ENCODE measurements around the gene SLC10A4.
"Not testable (repeated sequence)": the region's sequence is repeated elsewhere in the genome, so short reads cannot be mapped to it uniquely, and the experiment has no call there.

The SLC10A4 gene

DNA sequence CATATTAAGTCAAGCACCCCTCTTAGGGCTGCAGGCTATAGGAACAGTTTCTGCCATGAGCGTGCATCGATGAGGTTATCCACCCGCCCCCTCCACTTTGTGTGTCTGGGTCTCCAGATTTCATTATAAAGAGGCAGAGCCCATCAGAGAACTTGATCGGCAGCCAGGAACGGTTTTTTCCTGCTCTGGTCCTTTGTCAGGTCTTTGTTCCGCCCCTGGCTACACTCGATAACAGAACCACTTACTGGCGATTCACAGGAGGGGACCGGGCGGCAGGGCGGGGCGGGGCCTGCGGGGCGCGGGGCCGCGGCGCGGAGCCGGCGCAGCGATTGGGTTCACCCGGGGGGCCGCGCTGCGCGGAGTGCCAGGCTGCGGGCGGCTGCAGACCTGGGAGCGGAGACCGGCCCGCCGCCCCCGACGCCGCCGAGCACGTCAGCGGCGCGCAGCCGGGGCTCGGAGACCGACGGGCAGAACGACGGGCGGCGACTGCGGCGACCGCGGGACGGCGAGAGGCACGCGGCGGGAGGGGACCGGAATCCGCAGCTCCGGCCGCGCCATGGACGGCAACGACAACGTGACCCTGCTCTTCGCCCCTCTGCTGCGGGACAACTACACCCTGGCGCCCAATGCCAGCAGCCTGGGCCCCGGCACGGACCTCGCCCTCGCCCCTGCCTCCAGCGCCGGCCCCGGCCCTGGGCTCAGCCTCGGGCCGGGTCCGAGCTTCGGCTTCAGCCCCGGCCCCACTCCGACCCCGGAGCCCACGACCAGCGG, at the start of gene SLC10A4:
TSS of gene SLC10A4 (plus strand) at position 338 of the 771 bp plus-strand sequence. CDS start at position 557, 219 bp downstream.
- no peak for DNase-seq

GRCh38 chr4:48436318-48436717, 46.8 kb upstream of the SLC10A4 start:
- no peak for DNase-seq

GRCh38 chr4:48439988-48440387, 43.2 kb upstream of the SLC10A4 start:
- DNase-seq: no peak

GRCh38 chr4:48440914-48441313, 42.2 kb upstream of the SLC10A4 start:
- not testable (repeated sequence) for DNase-seq

DNA sequence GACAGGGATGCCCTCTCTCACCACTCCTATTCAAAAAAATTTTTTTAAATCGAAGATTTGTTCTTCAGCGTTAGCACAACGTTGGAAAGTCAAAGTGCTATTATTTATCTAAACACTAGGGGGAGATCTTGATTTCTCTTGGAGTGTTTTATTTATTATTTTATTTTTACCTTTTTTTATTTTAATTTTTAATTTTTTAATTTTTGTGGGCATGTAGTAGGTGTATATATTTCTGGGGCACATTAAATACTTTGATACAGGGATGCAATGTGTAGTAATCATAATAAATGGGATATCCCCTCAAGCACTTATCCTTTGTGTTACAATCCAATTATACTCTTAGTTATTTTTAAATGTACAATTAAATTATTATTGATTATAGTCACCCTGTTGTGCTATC, 37.4 kb upstream of the SLC10A4 start:
- DNase-seq: no peak

DNA sequence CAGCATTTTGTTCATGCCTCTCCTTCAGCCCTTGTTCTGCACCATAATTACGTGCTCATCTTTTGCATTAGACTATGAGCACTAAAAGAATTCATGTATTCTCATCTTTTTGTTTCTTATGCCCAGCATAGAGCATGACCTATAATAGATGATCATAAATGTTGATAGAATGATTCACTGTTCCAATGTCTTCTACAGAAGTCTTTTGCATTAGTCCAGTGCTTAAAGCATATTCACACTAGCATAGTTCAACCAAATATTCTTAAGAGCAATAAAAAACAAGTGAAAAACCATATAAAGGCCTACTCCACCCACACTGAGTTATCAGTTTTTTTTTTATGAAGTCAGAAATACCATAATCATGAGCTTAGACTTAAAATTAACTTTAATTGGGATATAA, 36.5 kb upstream of the SLC10A4 start:
- no peak for DNase-seq

GRCh38 chr4:48449151-48449550, 34.0 kb upstream of the SLC10A4 start:
- no peak for DNase-seq

- no peak for DNase-seq
Measured at GRCh38 chr4:48450740-48451139, 32.4 kb upstream of the SLC10A4 start.

- not testable (repeated sequence) for DNase-seq
Measured at GRCh38 chr4:48451656-48452055, 31.5 kb upstream of the SLC10A4 start.

DNA sequence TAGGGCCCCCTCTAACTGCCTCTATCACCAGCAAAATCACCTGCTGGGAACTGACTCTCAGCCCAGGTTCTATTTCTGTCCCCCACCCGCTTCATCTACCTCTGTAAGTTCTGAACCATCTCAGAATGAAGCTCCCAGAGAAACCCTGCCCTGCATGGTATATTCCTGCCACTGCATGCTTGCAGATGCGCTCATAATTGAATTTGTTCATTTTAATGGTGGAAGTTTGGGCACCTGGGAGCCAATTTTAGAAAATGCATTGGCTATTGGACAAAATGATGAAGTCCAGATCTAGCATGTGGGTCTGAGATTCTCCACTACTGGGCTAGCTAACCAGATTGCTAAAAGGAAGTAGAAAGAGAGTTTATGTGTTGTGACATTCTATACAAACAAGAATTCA, 28.6 kb upstream of the SLC10A4 start:
- no peak for DNase-seq

DNA sequence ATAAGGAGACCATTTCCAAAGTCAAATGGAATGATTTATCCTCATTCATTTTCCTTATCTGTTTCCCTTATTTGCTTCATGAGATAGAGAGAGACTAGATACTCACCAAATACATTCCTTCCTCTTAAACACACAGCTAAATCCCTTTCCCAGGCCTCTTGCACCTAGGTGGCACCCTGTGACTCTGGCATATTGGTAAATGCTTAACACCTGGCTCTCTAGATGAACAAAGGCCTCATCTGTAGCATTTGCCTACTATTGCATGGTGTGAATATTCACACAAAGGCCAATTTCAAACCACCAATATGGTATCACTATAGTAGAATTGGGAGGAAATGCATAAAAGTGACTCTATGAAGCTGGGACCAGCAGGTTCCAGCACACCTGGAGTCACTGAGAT, 22.1 kb upstream of the SLC10A4 start:
- no peak for DNase-seq

DNA sequence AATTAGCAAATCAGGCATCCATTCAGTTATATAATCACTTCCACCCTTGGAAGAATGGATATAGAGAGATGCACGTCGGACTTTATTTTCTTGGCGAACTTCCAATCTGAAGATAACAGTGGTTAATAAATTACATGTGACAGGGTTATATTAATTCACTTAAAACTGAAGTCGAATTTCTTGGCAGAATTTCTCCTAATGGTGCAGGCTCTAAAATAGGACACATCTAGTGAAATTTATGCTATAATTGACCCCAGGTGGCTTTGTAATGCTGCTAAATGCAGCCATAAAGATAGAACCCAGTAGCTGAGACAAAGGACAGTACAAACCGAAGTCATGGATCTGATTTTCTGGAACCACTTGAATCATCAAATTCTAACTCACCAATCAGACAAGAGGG, 20.8 kb upstream of the SLC10A4 start:
- DNase-seq: no peak

- no peak for DNase-seq
Measured at GRCh38 chr4:48467442-48467841, 15.7 kb upstream of the SLC10A4 start.

- no peak for DNase-seq
Measured at GRCh38 chr4:48467891-48468290, 15.3 kb upstream of the SLC10A4 start.

- no peak for DNase-seq
Measured at GRCh38 chr4:48470137-48470536, 13.0 kb upstream of the SLC10A4 start.

DNA sequence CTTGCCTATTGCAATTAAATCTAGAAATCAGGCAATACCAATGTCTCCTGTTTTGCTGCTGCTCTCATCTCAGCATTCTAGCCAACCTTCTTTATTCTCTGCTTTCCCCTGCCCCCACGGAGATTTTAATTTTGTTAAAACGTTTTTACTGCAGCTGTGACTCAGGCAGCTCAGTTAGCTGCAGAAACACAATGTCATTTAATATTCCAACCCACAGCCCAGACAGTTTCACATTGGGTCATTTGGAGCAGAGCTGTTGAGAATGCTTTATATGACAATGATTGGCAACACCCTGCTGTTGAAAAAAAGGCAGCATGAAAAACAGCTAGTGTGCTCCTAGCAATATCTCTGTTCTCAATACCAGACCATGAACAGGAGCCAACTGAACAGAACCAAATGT, 12.6 kb upstream of the SLC10A4 start:
- no peak for DNase-seq

DNA sequence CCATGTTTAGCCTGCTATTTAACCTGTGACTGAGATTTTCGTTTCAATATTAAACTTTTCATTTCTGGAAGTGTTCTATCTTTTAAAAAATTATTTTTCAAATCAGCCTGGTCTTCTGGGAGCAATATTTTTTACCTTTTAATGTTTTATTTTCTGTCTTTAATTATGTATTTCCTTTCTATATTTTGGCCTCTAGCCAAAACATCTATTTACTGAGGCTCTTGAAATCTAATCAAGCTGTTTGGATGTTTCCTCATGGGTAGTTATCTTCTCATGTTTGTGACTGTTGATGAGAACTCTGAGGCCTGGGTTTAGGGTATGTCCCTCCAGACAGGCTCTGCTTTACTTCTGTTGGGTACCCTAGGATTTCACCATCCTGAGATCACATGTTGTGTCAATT, 10.3 kb upstream of the SLC10A4 start:
- DNase-seq: no peak

GRCh38 chr4:48475770-48476169, 7.4 kb upstream of the SLC10A4 start:
- DNase-seq: no peak

DNA sequence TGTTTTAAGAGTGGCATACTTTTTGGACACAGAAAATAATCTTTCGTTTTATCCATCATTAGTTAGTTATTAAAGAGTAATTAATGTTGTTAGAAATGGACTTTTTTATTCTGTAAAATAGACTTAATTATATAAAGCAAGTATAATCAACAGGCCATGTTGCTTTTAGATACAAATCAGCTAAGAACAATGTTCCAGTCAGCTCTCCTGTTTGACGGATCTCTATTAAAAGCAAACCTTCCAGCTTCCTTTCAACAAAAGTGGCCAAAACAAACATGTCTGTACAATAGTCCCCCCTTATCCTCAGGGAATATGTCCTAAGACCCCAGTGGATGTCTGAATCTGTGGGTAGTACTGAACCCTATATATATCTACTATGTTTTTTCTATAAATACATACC, 4.9 kb upstream of the SLC10A4 start:
- no peak for DNase-seq

DNA sequence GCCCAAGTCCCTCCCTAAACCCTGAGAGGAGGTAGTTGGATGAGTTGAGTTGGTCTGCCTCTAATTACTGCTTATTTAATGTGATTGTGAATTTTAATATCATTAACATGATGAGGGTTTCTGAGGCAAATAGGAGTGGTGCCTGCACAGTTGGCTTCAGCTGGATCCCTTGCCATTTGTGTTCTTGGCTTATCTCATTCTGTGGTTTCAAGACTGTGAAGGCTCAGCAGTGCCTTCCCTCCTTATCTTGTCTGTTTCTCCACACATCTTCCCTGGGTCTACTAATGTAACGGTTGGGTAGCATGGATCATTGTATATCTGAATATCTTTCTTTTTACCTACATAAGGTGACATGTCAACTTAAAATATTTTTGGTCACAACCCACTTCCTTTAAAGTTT, 1.6 kb upstream of the SLC10A4 start:
- no peak for DNase-seq

GRCh38 chr4:48483777-48484493, 792 bp downstream of the SLC10A4 start:
- no peak for DNase-seq

- no peak for DNase-seq
Measured at GRCh38 chr4:48484494-48485168, 1.5 kb downstream of the SLC10A4 start.

- DNase-seq: no peak
Measured at GRCh38 chr4:48489683-48490011, 6.5 kb downstream of the SLC10A4 start.
